ENCODE measurements around the gene CREBBP. TPM values are rescaled to one million over a fixed set of nuclear protein-coding genes. Genes with fewer than 3 reads are reported as not detected.

Gene CREBBP
- polyA plus RNA-seq, 1 donor (not counting 4 experiments of a cell fraction or from before 2014, with no cell fraction given), result 5.0 TPM

DNA sequence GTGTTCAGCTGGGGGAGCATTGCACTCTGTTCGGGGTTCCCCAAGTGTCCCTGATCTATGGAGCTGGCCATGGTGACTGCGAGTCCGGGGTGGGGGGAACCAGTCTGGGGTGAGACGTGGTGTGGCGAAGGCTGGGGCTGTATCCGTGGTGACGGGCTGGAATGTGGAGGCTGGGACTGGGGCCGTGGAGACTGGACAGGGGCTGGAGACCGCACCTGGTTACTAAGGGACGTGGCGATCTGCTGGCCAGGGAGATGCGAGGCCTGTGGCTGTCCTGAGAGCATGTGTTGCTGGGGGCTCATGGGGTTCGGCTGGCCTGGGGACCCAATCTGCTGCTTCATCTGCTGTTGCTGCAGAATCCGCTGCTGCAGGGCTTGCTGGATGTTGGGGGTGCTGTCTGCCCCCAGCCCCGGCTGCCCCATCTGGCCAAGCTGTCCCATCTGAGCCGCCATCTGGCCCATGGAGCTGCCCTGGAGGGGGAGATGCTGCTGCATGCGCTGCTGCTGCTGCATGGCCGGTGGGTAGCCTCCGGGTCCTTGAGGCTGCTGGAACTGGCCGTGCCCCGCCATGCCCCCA is 152.6 kb downstream of the CREBBP start:
- Histone ChIP-seq H3K4me2 (ENCODE audit: control insufficient read depth, extremely low read depth, insufficient read depth, low read depth, low read length) (no peak overlapping the region), H3K27ac (ENCODE audit: control insufficient read depth, insufficient read depth, low read length) (no peak overlapping the region), H3K4me3 (ENCODE audit: control insufficient read depth in 2 of 3, extremely low read depth in 1 of 3, insufficient read depth in 2 of 3, low read depth in 1 of 3, low read length in 3 of 3) (no peak overlapping the region), H3K79me2 (ENCODE audit: control insufficient read depth, insufficient read depth, low read length) (no peaks in the 10 kb centered on the region), H3K9me1 (ENCODE audit: control insufficient read depth, extremely low read depth, insufficient read depth, low read length) (no peaks in the 10 kb centered on the region), H3K9me3 (ENCODE audit: control insufficient read depth, low read depth, low read length) (no peaks in the 10 kb centered on the region), H4K20me1 (ENCODE audit: control insufficient read depth, extremely low read depth, insufficient read depth, low read length) (no peaks in the 10 kb centered on the region), H3K36me3 (ENCODE audit: control insufficient read depth in 2 of 2, extremely low read depth in 1 of 2, insufficient read depth in 2 of 2, low read length in 2 of 2) (peaks cover 21 to 31% of the 10 kb centered on the region in 2 experiments), H3K27me3 (ENCODE audit: control insufficient read depth, extremely low read depth, insufficient read depth, low read length) (no peaks in the 10 kb centered on the region), H3K4me1 (ENCODE audit: control insufficient read depth, extremely low read depth, insufficient read depth, low read length) (no peaks in the 10 kb centered on the region), H2AFZ (ENCODE audit: control insufficient read depth, low read length) (no peak overlapping the region), H3K9ac (ENCODE audit: control insufficient read depth, extremely low read depth, insufficient read depth, low read length) (no peak overlapping the region)
- TF ChIP-seq EZH2 (IDR thresholded peaks at IDR 0.05; ENCODE audit: low read length), result no peak
- TF ChIP-seq, protein P1, sequence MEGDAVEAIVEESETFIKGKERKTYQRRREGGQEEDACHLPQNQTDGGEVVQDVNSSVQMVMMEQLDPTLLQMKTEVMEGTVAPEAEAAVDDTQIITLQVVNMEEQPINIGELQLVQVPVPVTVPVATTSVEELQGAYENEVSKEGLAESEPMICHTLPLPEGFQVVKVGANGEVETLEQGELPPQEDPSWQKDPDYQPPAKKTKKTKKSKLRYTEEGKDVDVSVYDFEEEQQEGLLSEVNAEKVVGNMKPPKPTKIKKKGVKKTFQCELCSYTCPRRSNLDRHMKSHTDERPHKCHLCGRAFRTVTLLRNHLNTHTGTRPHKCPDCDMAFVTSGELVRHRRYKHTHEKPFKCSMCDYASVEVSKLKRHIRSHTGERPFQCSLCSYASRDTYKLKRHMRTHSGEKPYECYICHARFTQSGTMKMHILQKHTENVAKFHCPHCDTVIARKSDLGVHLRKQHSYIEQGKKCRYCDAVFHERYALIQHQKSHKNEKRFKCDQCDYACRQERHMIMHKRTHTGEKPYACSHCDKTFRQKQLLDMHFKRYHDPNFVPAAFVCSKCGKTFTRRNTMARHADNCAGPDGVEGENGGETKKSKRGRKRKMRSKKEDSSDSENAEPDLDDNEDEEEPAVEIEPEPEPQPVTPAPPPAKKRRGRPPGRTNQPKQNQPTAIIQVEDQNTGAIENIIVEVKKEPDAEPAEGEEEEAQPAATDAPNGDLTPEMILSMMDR (optimal IDR thresholded peaks at IDR 0.05 in 1 of 3, IDR thresholded peaks at IDR 0.05 in 1 of 3, conservative IDR thresholded peaks at IDR 0.05 in 1 of 3; ENCODE audit: extremely low read depth in 1 of 3, insufficient read depth in 2 of 3, low read length in 3 of 3), result no peak
- DNase-seq (ENCODE audit: low read depth, low spot score) (no peak), FAIRE-seq (no peak)
- dilution Hi-C loops (cut with MboI; ENCODE audit: extremely low pct_ligation_motif_present, low sequenced_read_pairs), result no loop called here

DNA sequence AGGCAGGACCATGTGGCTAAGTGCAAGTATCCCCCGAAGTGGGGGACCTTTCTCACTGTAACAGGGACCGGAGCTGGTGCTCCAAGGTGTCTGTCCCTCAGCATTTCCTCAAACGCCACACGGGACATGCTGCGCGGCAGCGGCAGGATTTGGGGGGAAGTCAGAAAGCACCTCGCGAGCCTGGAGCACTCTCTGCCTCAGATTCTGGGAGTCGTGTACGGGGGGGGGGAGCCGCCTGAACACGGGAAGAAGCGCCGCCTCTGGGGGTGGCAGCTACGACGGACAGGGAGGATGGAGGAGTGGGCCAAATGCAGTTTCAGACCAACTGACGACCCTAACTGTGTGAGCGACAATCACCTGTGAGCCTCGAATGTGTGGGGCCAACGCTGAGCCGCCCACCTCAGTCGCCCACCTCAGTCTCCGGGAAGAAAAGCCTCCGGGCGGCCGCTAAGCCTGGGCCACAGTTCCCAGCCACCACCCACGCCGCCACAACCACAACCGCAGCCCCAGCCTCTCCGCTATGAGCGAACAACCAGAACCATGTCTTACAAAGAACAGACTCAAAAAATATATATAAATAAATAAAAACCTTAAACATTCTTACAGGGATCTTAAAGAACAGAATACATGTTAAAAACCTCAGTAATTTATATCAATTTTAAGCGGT is 154.4 kb downstream of the CREBBP start:
- DNase-seq (ENCODE audit: low read depth, low spot score), result no peak
- H3K4me3 ChIP-seq (ENCODE audit: control insufficient read depth in 2 of 3, extremely low read depth in 1 of 3, insufficient read depth in 2 of 3, low read depth in 1 of 3, low read length in 3 of 3), result no peak overlapping the region
- no peaks in the 10 kb centered on the region for H3K27me3 ChIP-seq (ENCODE audit: control insufficient read depth, extremely low read depth, insufficient read depth, low read length)
- no peak for FAIRE-seq
- H3K36me3 ChIP-seq (ENCODE audit: control insufficient read depth in 2 of 2, extremely low read depth in 1 of 2, insufficient read depth in 2 of 2, low read length in 2 of 2), result peaks cover 13 to 25% of the 10 kb centered on the region in 2 experiments
- no peaks in the 10 kb centered on the region for H3K79me2 ChIP-seq (ENCODE audit: control insufficient read depth, insufficient read depth, low read length)
- no peaks in the 10 kb centered on the region for H3K4me1 ChIP-seq (ENCODE audit: control insufficient read depth, extremely low read depth, insufficient read depth, low read length)
- no peak overlapping the region for H2AFZ ChIP-seq (ENCODE audit: control insufficient read depth, low read length)
- dilution Hi-C loops (cut with MboI; ENCODE audit: extremely low pct_ligation_motif_present, low sequenced_read_pairs), result no loop called here
- H3K4me2 ChIP-seq (ENCODE audit: control insufficient read depth, extremely low read depth, insufficient read depth, low read depth, low read length), result no peak overlapping the region
- no peaks in the 10 kb centered on the region for H3K9me1 ChIP-seq (ENCODE audit: control insufficient read depth, extremely low read depth, insufficient read depth, low read length)
- no peaks in the 10 kb centered on the region for H4K20me1 ChIP-seq (ENCODE audit: control insufficient read depth, extremely low read depth, insufficient read depth, low read length)
- H3K27ac ChIP-seq (ENCODE audit: control insufficient read depth, insufficient read depth, low read length), result no peak overlapping the region
- TF ChIP-seq EZH2 (IDR thresholded peaks at IDR 0.05; ENCODE audit: low read length), result no peak
- TF ChIP-seq, protein P1 (optimal IDR thresholded peaks at IDR 0.05 in 1 of 3, IDR thresholded peaks at IDR 0.05 in 1 of 3, conservative IDR thresholded peaks at IDR 0.05 in 1 of 3; ENCODE audit: extremely low read depth in 1 of 3, insufficient read depth in 2 of 3, low read length in 3 of 3), result no peak
- no peaks in the 10 kb centered on the region for H3K9me3 ChIP-seq (ENCODE audit: control insufficient read depth, low read depth, low read length)
- H3K9ac ChIP-seq (ENCODE audit: control insufficient read depth, extremely low read depth, insufficient read depth, low read length), result no peak overlapping the region
